OCI-LY1 (cell line): ENCODE results near the gene RARG.

Source experiments
- EZH2 ChIP-seq: fragments of 200-600 bp; sonication (generic), shearing (Covaris generic); IDR thresholded peaks from 2 replicates; pipeline ENCODE4 v1.8.0; 2017; ENCODE audit warnings: borderline replicate concordance, mixed run types, mild to moderate bottlenecking, antibody characterized with exemption, low read length, moderate library complexity, mixed read lengths
- TF ChIP-seq, protein P1 (sequence below): fragments of 200-600 bp; sonication (generic), shearing (Covaris generic); IDR thresholded peaks from 2 replicates; pipeline ENCODE4 v1.5.1; 2017; ENCODE audit warnings: mild to moderate bottlenecking, antibody characterized with exemption, low read length, moderate library complexity, mixed read lengths

DNA sequence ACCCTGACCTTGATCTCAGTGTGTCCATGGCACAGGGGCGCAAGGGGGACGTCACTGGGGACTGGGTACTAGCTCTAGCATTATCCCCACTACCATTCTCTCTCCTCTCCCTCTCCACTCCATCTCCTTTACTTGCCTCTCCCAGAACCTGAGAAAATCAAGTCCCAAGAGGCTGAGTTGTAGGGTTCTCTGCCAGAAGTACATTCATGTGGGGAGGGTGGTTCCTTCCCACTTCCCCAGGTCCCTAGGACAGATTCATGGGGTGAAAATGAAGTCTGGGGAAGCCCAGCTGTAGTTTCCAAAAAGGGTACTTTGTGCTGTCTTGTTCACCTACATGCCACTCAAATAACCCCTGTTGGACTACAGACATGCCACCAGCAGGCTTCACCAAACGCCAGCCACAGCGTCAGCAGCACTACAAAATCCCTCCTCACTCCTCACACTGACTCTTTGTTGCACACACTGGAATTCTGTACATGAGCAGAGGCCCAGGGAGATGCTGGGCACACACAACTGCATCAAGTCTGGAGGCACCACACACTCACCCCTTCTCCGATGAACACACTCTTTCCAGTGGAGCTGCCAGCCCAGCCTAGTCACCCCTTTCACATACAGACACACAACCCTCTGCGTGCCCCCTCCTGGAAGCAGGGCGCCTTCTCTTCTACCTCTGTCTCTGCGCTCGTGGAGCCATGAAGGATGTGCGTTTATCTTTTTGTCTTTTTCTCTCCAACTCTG is 6.9 kb downstream of the RARG start:
- TF ChIP-seq, protein P1, sequence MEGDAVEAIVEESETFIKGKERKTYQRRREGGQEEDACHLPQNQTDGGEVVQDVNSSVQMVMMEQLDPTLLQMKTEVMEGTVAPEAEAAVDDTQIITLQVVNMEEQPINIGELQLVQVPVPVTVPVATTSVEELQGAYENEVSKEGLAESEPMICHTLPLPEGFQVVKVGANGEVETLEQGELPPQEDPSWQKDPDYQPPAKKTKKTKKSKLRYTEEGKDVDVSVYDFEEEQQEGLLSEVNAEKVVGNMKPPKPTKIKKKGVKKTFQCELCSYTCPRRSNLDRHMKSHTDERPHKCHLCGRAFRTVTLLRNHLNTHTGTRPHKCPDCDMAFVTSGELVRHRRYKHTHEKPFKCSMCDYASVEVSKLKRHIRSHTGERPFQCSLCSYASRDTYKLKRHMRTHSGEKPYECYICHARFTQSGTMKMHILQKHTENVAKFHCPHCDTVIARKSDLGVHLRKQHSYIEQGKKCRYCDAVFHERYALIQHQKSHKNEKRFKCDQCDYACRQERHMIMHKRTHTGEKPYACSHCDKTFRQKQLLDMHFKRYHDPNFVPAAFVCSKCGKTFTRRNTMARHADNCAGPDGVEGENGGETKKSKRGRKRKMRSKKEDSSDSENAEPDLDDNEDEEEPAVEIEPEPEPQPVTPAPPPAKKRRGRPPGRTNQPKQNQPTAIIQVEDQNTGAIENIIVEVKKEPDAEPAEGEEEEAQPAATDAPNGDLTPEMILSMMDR, result no peak
- no peak for TF ChIP-seq EZH2
